ENCODE data around the gene MCF2L2. TPM values are rescaled to one million over a fixed set of nuclear protein-coding genes. Genes with fewer than 3 reads are reported as not detected.

MCF2L2 gene
- total and polyA plus RNA-seq, 9 of the 15 experiments (the other 6 are each of a cell fraction or from before 2014, with no cell fraction given) = 0.56 to 4.2 (median 3.0) TPM

DNA sequence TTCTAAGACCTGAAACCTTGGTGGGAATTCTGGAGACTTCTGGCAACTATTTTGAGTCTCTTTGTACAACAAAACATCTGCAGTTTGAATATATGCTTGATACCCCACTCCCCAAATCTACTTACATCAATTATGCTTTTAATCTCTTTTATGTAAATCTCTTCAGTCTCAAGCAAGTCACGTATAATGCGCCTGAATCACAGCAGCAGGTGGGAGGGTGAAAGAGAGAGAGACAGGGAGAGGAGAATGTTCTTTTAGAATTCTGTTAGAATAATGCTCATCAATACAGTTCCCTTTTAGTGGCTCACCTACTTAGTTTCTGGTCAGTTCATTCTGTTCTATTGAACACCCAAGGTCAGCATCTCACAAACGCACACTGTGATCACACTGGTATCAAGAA is 197.6 kb downstream of the MCF2L2 start:
- TF ChIP-seq, protein P1, sequence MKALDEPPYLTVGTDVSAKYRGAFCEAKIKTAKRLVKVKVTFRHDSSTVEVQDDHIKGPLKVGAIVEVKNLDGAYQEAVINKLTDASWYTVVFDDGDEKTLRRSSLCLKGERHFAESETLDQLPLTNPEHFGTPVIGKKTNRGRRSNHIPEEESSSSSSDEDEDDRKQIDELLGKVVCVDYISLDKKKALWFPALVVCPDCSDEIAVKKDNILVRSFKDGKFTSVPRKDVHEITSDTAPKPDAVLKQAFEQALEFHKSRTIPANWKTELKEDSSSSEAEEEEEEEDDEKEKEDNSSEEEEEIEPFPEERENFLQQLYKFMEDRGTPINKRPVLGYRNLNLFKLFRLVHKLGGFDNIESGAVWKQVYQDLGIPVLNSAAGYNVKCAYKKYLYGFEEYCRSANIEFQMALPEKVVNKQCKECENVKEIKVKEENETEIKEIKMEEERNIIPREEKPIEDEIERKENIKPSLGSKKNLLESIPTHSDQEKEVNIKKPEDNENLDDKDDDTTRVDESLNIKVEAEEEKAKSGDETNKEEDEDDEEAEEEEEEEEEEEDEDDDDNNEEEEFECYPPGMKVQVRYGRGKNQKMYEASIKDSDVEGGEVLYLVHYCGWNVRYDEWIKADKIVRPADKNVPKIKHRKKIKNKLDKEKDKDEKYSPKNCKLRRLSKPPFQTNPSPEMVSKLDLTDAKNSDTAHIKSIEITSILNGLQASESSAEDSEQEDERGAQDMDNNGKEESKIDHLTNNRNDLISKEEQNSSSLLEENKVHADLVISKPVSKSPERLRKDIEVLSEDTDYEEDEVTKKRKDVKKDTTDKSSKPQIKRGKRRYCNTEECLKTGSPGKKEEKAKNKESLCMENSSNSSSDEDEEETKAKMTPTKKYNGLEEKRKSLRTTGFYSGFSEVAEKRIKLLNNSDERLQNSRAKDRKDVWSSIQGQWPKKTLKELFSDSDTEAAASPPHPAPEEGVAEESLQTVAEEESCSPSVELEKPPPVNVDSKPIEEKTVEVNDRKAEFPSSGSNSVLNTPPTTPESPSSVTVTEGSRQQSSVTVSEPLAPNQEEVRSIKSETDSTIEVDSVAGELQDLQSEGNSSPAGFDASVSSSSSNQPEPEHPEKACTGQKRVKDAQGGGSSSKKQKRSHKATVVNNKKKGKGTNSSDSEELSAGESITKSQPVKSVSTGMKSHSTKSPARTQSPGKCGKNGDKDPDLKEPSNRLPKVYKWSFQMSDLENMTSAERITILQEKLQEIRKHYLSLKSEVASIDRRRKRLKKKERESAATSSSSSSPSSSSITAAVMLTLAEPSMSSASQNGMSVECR (CRISPR knock-in tag; IDR thresholded peaks at IDR 0.05) = no peak
- TF ChIP-seq, protein P2, sequence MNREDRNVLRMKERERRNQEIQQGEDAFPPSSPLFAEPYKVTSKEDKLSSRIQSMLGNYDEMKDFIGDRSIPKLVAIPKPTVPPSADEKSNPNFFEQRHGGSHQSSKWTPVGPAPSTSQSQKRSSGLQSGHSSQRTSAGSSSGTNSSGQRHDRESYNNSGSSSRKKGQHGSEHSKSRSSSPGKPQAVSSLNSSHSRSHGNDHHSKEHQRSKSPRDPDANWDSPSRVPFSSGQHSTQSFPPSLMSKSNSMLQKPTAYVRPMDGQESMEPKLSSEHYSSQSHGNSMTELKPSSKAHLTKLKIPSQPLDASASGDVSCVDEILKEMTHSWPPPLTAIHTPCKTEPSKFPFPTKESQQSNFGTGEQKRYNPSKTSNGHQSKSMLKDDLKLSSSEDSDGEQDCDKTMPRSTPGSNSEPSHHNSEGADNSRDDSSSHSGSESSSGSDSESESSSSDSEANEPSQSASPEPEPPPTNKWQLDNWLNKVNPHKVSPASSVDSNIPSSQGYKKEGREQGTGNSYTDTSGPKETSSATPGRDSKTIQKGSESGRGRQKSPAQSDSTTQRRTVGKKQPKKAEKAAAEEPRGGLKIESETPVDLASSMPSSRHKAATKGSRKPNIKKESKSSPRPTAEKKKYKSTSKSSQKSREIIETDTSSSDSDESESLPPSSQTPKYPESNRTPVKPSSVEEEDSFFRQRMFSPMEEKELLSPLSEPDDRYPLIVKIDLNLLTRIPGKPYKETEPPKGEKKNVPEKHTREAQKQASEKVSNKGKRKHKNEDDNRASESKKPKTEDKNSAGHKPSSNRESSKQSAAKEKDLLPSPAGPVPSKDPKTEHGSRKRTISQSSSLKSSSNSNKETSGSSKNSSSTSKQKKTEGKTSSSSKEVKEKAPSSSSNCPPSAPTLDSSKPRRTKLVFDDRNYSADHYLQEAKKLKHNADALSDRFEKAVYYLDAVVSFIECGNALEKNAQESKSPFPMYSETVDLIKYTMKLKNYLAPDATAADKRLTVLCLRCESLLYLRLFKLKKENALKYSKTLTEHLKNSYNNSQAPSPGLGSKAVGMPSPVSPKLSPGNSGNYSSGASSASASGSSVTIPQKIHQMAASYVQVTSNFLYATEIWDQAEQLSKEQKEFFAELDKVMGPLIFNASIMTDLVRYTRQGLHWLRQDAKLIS (CRISPR knock-in tag; IDR thresholded peaks at IDR 0.05) = no peak
- TF ChIP-seq ZNF764 (CRISPR knock-in tag; IDR thresholded peaks at IDR 0.05; ENCODE audit: low read depth) = no peak
- no peak for TF ChIP-seq HNRNPLL (IDR thresholded peaks at IDR 0.05; ENCODE audit: low read depth, low read length, poor library complexity, severe bottlenecking)
- no peak for TF ChIP-seq MBD2 (IDR thresholded peaks at IDR 0.05; ENCODE audit: borderline replicate concordance, low read depth)
- no peak for TF ChIP-seq CHD2 (IDR thresholded peaks at IDR 0.05; ENCODE audit: low read depth, low read length)
- no peak for TF ChIP-seq BRD9 (IDR thresholded peaks at IDR 0.05; ENCODE audit: low read depth, partially characterized antibody)
- TF ChIP-seq KDM1A (IDR thresholded peaks at IDR 0.05) = no peak
- TF ChIP-seq HNRNPK (IDR thresholded peaks at IDR 0.05; ENCODE audit: low read depth, low read length, poor library complexity, severe bottlenecking) = no peak
- no peak for ATAC-seq
- no TSS peak for BruUV-seq (replicated peaks)
- Histone ChIP-seq H3K36me3 (ENCODE audit: control insufficient read depth, insufficient read depth, low read length) (no peaks in the 10 kb centered on the region), H3K27ac (ENCODE audit: extremely low read depth, low read depth, low read length) (no peak overlapping the region), H3K4me2 (ENCODE audit: insufficient read depth, low read length) (no peak overlapping the region), H3K9ac (ENCODE audit: insufficient read depth in 1 of 2, low read depth in 2 of 2, low read length in 2 of 2) (no peak overlapping the region), H4K20me1 (replicated peaks; ENCODE audit: control insufficient read depth, insufficient read depth, low read length) (no peaks in the 10 kb centered on the region), H3K27me3 (ENCODE audit: control insufficient read depth in 2 of 2, insufficient read depth in 2 of 2, low read length in 2 of 2) (no peaks in the 10 kb centered on the region), H3K4me3 (no peak overlapping the region), H3K4me1 (replicated peaks in 1 of 2; ENCODE audit: control insufficient read depth in 2 of 2, insufficient read depth in 2 of 2, low read length in 2 of 2) (peaks cover 0 to 8% of the 10 kb centered on the region in 2 experiments; a peak in 2 of 5 replicates), H2AFZ (ENCODE audit: low read depth, low read length) (no peak overlapping the region), H3K9me1 (ENCODE audit: control insufficient read depth, insufficient read depth, low read length) (no peaks in the 10 kb centered on the region), H3K79me2 (ENCODE audit: control insufficient read depth, insufficient read depth, low read length) (no peaks in the 10 kb centered on the region), H3K9me3 (replicated peaks; ENCODE audit: control insufficient read depth, insufficient read depth, low read depth, low read length) (no peaks in the 10 kb centered on the region)
- WGBS (ENCODE audit: insufficient coverage, low coverage, missing lambda C conversion rate) = 62% methylated on average over 3 of the region's 3 CpGs
- in situ Hi-C loops (cut with MboI) (no loop called here), intact Hi-C loops (cut with micrococcal nuclease) (no loop called here)
- no peak for DNase-seq (ENCODE audit: extremely low read depth in 1 of 4, low spot score in 3 of 4)
- ChIA-PET POLR2A (no interaction called here), CTCF (ENCODE audit: low intra/inter-chr PET ratio) (no interaction called here)
- no peak for FAIRE-seq
